OCI-LY1 (cell line): Measurements from ENCODE around the gene DLAT.

Experiments
- CTCF ChIP-seq: fragments of 200-600 bp; sonication (generic), shearing (Covaris generic); IDR thresholded peaks from 2 replicates; pipeline ENCODE4 v1.5.1; 2017; ENCODE audit warnings: mild to moderate bottlenecking, antibody characterized with exemption, low read length, moderate library complexity, mixed read lengths
- EZH2 ChIP-seq: fragments of 200-600 bp; sonication (generic), shearing (Covaris generic); IDR thresholded peaks from 2 replicates; pipeline ENCODE4 v1.8.0; 2017; ENCODE audit warnings: borderline replicate concordance, mixed run types, mild to moderate bottlenecking, antibody characterized with exemption, low read length, moderate library complexity, mixed read lengths

DNA sequence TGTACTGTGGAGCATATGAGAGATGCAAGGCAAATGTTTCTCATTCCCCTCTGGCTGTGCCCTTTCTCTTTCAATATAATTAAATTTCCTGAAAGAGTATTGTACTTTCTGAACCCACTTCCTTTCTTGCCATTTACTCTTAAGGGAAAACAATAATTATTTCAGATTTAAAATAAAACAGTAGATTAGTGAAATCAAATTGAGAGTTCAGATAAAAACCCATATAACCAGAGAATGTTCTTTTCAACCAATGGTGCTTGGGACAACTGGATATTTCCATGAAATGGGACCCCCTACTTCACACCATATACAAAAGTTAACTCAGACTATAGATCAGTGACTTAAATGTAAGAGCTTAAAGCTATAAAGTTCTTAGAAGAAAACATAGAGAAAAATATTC lies 26.1 kb upstream of the DLAT start:
- TF ChIP-seq CTCF, result no peak
- no peak for TF ChIP-seq EZH2
